Mucosa of descending colon (tissue), 3 donors: ENCODE results near the gene GLI3. TPM values are rescaled to one million over a fixed set of nuclear protein-coding genes. Genes with fewer than 3 reads are reported as not detected.
"Not testable (repeated sequence)": the region's sequence is repeated elsewhere in the genome, so short reads cannot be mapped to it uniquely, and the experiment has no call there.

Source experiments
- ATAC-seq: fragments of 200-7000 bp; cut with Tn5 transposase; one replicate; pipeline ENCODE4 v1.9.1; 2020; ENCODE audit warnings: mild to moderate bottlenecking, moderate library complexity
- DNase-seq, 3 donors: peaks; one replicate each; pipeline ENCODE4 v3.0.0-alpha.2; 2020
- H3K36me3 ChIP-seq: fragments of 200-600 bp; one replicate; pipeline ENCODE4 v1.8.0; 2021; ENCODE audit warnings: low read depth, mild to moderate bottlenecking
- H3K4me1 ChIP-seq: fragments of 200-600 bp; one replicate; pipeline ENCODE4 v1.8.0; 2021; ENCODE audit warnings: low read depth, mild to moderate bottlenecking
- H3K4me3 ChIP-seq: fragments of 200-600 bp; one replicate; pipeline ENCODE4 v1.8.0; 2021; ENCODE audit warnings: mild to moderate bottlenecking
- H3K9me3 ChIP-seq: fragments of 200-600 bp; one replicate; pipeline ENCODE4 v1.8.0; 2021; ENCODE audit warnings: mild to moderate bottlenecking
- intact Hi-C, 2 donors: fragments of 100-400 bp; cut with DNase I in 1 of 2; cut with micrococcal nuclease in 1 of 2; formaldehyde crosslinking; loops; one replicate each; pipeline versions ENCODE4 v1.11.0 to v1.11.1; 2022; cut with DNase I, micrococcal nuclease
- total RNA-seq, 3 donors: library from RNA; stranded (reverse); fragmentation: NEBNext Ultra II Directional in 2 of 3; extraction: Animal tissue kit (Norgen Biotek cat#: 25700) in 2 of 3; gene quantifications; one replicate each; pipeline versions ENCODE4 v1.2.1 to v1.2.4, GENCODE V29; 2021 to 2023
- TF ChIP-seq, protein P1 (sequence below): fragments of 200-600 bp; IDR thresholded peaks from one replicate; pipeline ENCODE4 v1.8.0; 2022; ENCODE audit warnings: antibody characterized with exemption, mild to moderate bottlenecking
- donor health status: DM: no; HTN: no; CAD: no; lungs with moderate emphysema.
- donor health status: DM: no; HTN: no; CAD: no.
- donor health status: DM: no; HTN: yes; CAD: no.

The GLI3 gene
- total RNA-seq, 3 donors from 2014 or later: 3.0 to 56.3 (median 8.8) TPM

DNA sequence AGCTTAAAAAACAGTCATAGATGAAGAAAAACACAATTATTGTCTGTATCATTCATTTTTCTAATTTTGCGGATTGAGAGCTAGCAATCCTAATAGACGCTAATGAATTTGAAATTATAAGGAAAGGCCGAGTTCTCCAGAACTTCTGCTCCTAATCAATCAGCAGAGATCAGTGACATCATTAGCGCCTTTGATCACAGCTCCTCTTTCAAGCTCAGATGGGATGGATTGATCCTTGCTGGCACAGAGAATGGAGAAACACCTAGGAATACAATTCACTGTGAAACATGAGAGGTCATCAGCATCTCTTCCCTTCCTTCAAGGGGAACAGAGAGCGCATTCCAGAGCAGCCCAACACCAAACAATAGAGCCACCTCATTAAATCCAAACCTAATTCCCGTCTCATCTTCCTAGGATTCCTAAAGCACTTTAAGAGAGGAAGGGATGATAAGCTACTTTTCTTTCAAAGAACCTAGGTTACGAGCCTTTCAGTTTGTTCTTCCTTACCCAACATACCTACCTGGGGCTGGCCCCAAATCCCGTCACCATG lies 24.4 kb downstream of the GLI3 start:
- no peaks in the 10 kb centered on the region for H3K9me3 ChIP-seq
- intact Hi-C loops: no loop called here
- no peaks in the 10 kb centered on the region for H3K36me3 ChIP-seq
- ATAC-seq (no peak), DNase-seq (no peak)
- H3K4me3 ChIP-seq: no peak overlapping the region
- no peaks in the 10 kb centered on the region for H3K4me1 ChIP-seq
- TF ChIP-seq, protein P1, sequence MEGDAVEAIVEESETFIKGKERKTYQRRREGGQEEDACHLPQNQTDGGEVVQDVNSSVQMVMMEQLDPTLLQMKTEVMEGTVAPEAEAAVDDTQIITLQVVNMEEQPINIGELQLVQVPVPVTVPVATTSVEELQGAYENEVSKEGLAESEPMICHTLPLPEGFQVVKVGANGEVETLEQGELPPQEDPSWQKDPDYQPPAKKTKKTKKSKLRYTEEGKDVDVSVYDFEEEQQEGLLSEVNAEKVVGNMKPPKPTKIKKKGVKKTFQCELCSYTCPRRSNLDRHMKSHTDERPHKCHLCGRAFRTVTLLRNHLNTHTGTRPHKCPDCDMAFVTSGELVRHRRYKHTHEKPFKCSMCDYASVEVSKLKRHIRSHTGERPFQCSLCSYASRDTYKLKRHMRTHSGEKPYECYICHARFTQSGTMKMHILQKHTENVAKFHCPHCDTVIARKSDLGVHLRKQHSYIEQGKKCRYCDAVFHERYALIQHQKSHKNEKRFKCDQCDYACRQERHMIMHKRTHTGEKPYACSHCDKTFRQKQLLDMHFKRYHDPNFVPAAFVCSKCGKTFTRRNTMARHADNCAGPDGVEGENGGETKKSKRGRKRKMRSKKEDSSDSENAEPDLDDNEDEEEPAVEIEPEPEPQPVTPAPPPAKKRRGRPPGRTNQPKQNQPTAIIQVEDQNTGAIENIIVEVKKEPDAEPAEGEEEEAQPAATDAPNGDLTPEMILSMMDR: no peak

DNA sequence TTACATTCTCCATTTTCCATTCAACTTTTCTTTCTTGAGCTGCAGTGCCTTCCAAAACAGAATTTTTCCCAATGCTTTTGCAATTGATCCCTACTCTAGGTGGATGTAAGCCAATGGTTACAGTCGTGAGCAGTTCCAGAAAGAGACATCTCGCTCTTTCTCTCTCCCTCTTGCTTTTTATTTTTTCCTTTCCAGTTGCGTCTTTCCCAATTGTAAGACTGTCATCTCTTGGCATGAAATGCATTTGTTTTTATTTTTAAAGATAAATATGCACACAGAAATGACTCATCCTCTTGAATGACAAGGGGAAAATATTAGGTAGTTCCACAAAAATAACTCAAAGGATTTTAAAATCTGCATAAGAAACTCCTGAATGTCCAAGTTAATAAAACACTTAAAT lies 25.1 kb downstream of the GLI3 start:
- no peak overlapping the region for H3K4me3 ChIP-seq
- TF ChIP-seq, protein P1: no peak
- DNase-seq: no peak
- H3K9me3 ChIP-seq: no peaks in the 10 kb centered on the region
- no peaks in the 10 kb centered on the region for H3K4me1 ChIP-seq
- H3K36me3 ChIP-seq: no peaks in the 10 kb centered on the region
- no peak for ATAC-seq
- intact Hi-C loops: no loop called here

DNA sequence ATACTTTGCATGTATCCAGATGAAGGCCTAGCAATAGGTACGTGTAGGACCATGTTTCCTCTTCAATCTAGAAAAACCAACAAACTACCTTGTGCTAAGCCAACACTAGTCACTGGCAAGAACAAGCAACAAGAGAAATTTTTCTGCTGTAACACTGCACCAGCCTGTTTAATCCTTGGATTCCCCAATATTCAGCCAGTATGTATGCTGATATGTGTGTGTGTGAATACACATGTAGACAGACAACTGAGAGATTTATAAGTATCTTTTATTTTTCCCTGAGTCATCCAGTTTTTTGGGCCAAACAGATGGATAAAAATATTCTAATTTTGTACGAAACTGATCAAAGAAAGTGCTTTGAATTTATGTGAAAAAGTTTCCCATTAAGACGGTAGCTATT lies 26.2 kb downstream of the GLI3 start:
- intact Hi-C loops: no loop called here
- no peaks in the 10 kb centered on the region for H3K36me3 ChIP-seq
- no peak overlapping the region for H3K4me3 ChIP-seq
- no peak for ATAC-seq
- no peaks in the 10 kb centered on the region for H3K9me3 ChIP-seq
- TF ChIP-seq, protein P1: no peak
- DNase-seq: no peak
- H3K4me1 ChIP-seq: no peaks in the 10 kb centered on the region

DNA sequence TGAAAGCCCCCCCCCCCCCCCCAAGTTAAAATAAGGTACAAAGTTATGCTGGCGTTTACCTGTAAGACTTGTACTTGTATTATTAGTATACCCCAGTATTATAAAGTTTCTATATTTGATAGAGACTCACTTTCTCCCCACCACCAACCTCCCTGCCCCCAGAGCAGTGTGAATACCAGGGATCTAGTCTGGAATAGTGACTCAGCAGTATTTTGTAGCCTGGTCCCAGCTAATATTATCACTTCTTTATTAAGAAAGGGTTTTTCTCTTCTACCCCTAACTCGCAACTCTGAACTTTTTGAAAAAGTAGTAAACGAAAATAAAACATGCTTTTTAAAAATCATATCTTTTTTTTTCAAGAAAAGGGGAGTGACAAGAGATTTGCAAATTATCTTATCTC lies 26.7 kb downstream of the GLI3 start:
- no peak for DNase-seq
- Histone ChIP-seq H3K4me3 (no peak overlapping the region), H3K4me1 (no peaks in the 10 kb centered on the region), H3K9me3 (no peaks in the 10 kb centered on the region), H3K36me3 (no peaks in the 10 kb centered on the region)
- ATAC-seq: no peak
- TF ChIP-seq, protein P1: no peak
- intact Hi-C loops: no loop called here

DNA sequence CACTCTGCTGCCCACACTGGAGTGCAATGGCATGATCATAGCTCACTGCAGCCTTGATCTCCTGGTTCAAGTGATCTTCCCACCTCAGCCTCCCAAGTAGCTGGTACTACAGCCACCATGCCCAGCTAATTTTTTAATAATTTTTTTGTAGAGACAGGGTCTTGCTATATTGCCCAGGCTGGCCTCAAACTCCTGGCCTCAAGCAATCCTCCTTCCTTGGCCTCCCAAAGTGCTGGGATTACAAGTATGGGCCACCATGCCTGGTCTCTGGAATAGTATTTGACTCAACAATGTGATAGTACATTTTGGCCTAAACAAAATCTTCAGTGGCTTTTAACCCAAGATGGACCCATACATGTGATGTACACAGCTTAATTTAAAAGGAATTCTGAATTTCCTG lies 27.9 kb downstream of the GLI3 start:
- ATAC-seq, H3K4me3 ChIP-seq, H3K36me3 ChIP-seq, H3K4me1 ChIP-seq, H3K9me3 ChIP-seq, DNase-seq, intact Hi-C loops: not testable (repeated sequence)

DNA sequence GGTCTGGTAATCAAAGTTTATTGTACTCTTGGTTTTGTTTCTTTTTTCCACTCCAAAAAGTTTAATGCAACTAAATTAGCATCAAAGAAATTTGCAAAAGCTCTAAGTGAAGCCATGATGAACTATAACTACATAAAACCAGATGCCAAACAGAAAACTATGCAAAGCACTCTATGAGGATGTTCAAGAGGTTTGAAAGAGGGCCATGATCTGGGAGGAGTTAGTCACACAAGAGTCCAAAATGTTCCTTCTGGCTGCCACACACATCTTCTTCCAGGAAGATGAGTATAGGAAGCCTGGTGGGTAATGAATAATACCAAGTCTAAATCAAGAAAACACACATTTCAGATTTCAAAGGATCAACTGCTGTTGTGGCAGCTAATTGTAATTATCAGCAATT lies 28.4 kb downstream of the GLI3 start:
- Histone ChIP-seq H3K36me3 (no peaks in the 10 kb centered on the region), H3K4me1 (no peaks in the 10 kb centered on the region), H3K4me3 (no peak overlapping the region), H3K9me3 (no peaks in the 10 kb centered on the region)
- no peak for ATAC-seq
- intact Hi-C loops: no loop called here
- no peak for DNase-seq
- TF ChIP-seq, protein P1: no peak
